Glomerular visceral epithelial cell (primary cell): ENCODE measurements around the gene TYW1B.
"Not testable (repeated sequence)": the region's sequence is repeated elsewhere in the genome, so short reads cannot be mapped to it uniquely, and the experiment has no call there.

Experiments
- DNase-seq: peaks from one replicate; pipeline ENCODE4 v3.0.0-alpha.2; 2016; ENCODE audit errors: extremely low spot score

The TYW1B gene

GRCh38 chr7:72700548-72700947, 127.5 kb downstream of the TYW1B start:
- DNase-seq: not testable (repeated sequence)

DNA sequence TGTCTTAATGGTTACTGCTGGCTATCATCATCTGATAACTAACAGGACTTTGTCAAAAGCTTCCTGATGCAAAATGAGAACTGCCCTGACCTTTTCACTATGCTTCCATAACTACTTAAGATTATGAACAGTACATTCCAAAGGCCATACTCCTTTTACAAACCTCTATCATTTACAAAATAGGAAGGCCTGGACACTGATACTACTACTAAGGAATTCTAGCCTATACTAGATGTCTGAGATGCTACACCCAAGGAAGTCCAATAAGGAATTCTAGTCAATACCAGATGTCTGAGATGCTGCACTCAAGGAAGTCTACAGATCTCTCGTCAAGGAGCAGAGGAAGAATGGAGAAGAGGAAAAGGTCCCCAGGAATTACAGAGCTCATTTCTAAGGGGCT, 130.9 kb downstream of the TYW1B start:
- DNase-seq: not testable (repeated sequence)

DNA sequence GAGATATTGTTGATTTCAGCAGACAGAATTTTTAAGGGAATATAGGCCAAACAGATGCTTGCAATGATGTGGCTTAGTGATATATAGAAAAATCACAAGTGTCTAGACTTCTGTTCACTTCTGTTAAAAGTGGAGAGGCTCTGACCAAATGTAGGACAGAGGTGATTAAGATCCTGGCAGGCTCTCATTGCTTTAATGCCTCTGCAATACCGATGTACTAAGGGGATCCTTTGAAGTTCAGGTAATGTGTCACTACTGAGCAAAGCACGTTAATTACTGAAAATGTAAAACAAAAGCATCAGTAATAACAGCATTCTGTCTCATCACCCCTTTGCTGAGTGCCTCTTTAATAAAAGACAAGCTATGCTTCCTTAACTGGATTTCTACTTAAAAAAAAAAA, 131.4 kb downstream of the TYW1B start:
- DNase-seq: not testable (repeated sequence)

GRCh38 chr7:72695482-72695881, 132.5 kb downstream of the TYW1B start:
- not testable (repeated sequence) for DNase-seq

DNA sequence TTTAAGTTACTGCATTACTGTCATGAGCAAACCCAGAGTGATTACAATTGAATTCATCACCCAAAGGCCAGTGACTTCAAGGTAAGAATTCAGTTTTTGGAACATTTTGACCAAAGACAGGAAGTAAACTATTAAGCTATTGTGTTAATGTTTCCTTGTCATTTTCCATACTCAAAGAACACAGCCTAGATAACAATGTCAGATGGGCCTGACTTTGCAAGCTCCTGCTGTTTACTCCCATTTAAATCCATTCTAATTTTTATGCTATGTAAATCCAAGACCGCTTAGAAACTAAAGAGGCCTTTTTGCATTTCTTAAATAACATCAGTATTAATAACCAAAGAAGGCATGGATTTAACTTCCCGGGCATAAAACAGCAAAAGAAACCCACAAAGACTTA, 136.6 kb downstream of the TYW1B start:
- not testable (repeated sequence) for DNase-seq

DNA sequence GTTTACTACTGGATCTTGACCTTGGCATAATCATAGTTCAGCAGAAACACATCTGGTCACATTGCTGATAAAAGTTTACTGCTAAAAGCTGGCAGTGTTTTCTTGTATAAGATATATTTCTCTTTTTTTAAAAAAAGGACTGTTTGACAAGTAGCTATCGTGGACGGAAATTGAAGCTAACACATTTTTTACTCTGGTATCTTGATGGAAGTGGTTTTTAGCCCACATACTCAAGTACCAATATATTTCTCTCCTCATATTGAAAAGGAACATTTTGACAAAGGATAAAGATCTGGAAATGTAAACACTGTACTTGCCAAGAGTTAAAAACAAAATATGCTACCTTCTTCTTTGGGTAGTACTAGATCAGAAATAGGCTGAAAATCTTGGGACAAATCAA, 137.8 kb downstream of the TYW1B start:
- DNase-seq: not testable (repeated sequence)

- DNase-seq: not testable (repeated sequence)
Measured at GRCh38 chr7:72689344-72689743, 138.7 kb downstream of the TYW1B start.

DNA sequence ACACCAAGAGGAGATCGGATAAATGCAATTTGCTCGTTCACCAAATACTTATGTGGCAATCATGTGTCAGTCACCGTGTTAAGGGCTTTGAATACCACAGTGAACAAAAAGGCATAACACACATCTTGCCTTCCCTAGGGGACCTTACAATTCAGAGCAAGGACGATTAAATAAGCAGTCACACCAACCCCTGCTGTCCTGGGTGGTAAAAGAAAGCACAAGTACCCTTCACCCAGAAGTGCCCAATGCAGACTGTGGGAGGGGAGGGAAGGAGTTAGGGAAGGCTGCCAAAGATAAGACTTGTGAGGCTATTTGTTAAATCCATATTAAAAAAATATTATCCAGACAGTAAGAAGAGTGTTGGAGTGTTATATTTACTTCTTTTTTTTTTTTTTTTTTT, 146.8 kb downstream of the TYW1B start:
- DNase-seq: not testable (repeated sequence)

- DNase-seq: not testable (repeated sequence)
Measured at GRCh38 chr7:72676880-72677279, 151.1 kb downstream of the TYW1B start.

- DNase-seq: peak; percentile 1
Measured at GRCh38 chr7:72676086-72676690, 151.8 kb downstream of the TYW1B start.

- DNase-seq: not testable (repeated sequence)
Measured at GRCh38 chr7:72675686-72676085, 152.3 kb downstream of the TYW1B start.

DNA sequence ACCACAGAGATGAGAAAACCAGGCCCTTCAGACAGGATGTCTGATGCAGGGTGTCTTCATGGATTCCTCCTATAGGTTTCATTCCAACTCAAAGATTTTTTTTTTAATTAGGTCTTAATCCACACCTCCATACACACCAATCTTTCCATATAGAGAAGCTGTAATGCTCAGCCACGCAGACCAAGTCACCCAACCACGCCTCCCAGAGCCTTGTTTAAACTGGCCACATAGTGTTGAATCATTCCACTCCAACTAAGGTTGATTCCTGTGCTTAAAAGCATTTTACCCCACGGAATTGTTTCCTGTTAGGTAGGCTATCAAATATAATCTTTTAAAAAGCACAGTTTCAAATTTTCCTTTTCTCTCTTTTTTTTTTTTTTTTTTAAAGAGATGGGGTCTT, 153.6 kb downstream of the TYW1B start:
- DNase-seq: peak; percentile 15

GRCh38 chr7:72670850-72671249, 157.2 kb downstream of the TYW1B start:
- not testable (repeated sequence) for DNase-seq

- DNase-seq: not testable (repeated sequence)
Measured at GRCh38 chr7:72668435-72668834, 159.6 kb downstream of the TYW1B start.

- not testable (repeated sequence) for DNase-seq
Measured at GRCh38 chr7:72667049-72667448, 161.0 kb downstream of the TYW1B start.

DNA sequence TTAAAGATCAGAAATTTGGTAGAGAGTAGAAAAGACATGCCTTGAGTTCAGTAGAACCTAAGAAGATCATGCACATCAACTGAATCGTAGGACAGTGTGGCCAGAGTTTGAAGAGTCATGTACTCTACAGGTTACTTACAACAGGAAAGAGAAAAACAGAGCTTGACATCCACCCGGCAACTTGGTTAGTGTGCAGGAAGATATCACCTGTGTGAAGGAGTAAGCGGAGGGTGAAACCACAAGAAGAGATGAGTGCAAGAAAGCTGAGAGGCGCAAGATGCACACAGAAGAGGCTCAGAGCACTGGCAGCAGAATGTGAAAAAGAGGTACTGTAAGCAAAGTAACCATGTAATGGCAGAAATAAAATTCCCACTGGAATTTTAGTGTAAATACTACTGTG, 179.4 kb downstream of the TYW1B start:
- DNase-seq: not testable (repeated sequence)

DNA sequence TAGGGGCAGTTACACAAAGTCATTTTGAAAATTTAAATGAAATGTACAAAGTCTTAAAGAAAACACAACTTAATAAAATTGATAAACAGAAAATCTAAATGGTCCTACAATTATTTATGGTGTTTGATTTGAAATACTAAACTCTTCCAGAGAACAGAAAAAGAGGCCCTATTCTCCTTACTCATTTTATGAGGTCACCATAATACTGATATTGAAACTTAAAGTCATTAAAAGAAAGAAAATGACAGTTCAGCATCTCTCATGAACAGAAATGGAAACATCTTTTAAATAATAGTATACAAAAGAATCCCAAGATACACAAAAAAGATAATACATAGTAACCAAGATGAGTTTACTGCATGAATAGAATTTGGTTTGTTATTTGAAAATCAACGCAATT, 184.3 kb downstream of the TYW1B start:
- DNase-seq: not testable (repeated sequence)

- not testable (repeated sequence) for DNase-seq
Measured at GRCh38 chr7:72641485-72642248, 186.3 kb downstream of the TYW1B start.

DNA sequence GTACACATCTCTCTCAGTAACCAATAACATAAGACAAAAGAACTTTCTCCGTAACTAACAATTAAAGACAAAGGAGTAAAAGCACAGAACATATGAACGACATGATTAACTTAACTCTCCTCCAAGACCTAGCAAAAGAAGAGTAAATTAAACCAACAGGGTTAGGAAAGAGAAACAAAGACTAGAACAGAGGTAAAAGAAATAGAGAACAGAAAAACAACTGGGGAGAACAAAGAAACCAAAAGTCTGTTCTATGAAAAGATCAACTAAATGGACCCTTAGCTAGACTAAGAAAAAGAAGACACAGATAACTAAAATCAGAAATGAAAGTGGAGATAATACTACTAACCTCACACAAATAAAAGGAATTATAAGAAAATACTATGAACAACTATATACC, 187.3 kb downstream of the TYW1B start:
- DNase-seq: not testable (repeated sequence)

DNA sequence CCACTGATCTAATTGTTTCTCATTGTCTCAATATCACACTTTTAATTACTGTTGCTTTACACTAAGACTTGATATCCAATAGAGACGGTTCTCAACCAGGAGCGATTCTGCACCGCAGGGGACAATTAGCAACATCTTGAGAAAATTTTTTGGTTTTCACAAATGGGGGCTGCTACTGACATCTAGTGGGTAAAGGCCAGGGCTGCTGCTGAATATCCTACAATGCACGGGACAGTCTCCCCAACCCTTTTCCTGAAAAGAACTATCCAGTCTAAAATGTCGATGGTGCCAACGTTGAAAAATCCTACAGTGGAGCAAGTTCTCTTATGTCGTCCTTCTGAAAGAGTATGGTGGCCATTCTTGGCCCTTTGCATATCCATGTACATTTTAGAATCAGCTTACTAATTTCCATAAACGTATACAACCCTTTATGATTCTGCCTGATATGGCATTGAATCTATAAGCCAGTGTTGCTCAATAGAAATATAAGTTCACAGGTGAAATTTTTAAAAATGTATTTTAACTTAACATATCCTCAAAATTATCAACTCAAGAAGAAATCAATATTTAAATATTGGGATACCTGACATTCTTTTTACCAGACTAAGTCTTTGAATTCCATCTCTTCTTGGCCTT, 192.6 kb downstream of the TYW1B start:
- DNase-seq: not testable (repeated sequence)

DNA sequence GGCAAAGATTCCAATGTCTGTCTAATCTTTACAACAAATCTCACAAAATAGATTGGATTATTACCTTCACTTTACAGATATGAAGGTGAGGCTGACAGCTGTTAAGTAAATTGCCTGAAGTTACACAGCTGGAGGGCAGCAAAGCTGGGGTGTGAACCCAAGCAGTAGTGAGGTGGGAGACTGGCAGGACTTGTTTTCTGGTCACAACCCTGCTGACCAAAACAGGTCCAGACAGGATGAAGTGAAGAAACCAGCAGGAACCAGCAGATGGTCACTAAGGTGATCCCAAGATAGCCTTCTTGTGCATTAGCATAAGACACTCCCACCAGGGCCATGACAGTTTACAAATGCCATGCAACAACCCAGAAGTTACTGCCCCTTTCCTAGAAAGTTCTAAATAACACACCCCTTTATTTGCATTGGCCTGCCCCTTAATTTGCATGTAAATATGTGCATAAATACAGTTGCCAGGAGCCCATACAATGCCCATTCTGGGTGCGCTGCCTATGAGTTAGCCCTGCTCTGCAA, 195.2 kb downstream of the TYW1B start:
- not testable (repeated sequence) for DNase-seq

DNA sequence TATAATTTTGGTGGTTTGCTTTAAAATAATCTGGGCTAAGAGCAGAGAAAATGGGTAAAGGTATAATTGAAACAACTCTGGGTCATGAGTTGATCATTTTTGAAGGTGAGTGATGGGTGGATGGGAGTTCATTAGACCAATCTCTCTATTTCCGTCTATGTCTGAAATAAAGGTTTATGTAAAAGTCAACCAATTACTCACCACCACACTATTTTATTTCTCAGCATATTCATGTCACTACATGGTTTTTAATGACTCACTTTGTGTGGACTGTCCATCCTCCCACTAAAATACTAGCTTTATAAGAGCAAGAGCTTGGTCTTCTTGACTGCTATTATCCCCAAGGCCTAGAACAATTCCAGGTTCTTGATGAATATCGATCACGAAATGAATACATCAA, 199.6 kb downstream of the TYW1B start:
- DNase-seq: not testable (repeated sequence)
